GM19193 (cell line): ENCODE results near the gene STX12.

Experiments
- POLR2A ChIP-seq: IDR thresholded peaks from 4 replicates; pipeline ENCODE4 v1.6.1; 2011; ENCODE audit not compliant: insufficient read depth, insufficient read length; ENCODE audit errors: extremely low read depth

The STX12 gene

DNA sequence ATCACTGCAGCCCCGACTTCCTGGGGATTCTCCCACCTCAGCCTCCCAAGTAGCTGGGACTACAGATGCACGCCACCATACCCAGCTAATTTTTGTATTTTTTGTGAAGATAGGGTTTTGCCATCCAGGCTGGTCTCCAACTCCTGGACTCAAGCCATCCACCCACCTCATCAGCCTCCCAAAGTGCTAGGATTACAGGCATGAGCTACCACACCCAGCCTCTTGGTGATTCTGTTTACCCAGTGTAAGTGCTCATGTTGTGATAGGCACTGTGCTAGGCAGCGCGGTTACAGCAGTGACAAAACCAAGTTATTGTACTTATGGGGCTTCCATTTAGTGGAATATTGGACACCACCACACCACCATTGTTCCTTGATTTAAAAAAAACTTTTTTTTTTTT is 9.7 kb upstream of the STX12 start:
- no peak for TF ChIP-seq POLR2A

DNA sequence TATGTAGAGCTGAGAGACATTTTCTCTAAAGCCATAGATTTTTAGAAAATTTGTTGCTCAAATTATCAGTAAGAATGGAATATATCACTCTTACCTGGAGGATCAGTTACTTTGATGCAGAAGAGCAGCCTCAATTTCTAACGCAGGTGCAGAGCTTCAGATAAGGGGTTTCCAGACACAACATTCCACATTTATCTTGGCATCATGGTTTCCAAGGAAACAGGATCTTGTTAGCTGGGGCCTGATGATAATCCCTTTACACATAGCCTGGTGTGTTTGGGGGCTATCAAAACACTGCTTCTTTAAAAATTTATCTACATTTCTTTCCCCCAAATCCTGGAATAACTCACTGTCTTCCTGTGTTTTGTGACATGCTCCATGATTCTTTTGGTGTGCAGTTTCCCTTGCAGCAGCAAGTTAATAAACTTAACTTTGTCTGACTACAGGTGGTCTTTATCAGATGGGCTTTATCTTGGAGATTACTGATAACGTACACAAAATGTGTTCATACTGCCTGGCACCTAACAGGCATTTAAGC is 2.7 kb upstream of the STX12 start:
- no peak for TF ChIP-seq POLR2A

DNA sequence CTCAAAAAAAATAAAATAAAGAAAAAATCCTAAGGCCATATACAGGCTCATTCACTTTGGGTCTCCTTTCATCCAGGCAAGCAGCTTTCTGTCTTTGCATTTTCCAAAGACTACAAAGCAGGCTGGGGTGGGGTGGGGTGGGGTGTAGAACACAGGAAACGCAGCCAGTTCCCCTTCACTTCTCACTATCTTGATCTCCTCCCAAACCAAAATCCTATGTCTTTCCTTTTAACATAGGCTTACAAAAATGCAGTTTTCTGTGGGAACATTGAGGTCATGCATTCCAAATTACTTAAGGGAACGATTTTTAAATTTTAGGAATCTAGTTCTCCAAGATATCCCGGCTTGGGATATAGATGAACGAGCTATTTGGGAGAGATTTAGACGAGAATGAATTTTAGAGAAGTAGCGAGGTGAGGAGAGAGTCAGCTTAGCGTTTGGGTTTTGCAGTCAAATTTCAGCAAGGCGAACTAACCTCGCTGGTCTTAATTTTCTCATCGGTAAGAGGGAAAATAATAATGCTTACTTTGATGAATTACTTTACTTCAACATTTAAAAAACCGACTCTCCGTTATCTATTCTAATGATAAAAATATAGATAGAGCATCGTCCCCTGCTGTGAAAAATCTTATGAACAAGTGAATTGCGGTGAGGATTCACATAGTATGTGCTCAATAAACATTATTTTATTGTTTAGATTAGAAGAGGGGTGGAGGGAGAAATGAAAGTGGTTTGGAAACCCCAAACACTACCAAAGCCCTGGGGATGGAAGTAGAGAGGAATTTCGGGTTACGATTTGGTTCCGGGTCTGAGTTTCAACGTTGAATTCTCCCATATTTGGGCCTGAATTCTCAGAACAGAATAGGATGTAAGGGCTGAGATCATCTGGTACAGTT is 735 bp upstream of the STX12 start:
- TF ChIP-seq POLR2A = no peak

DNA sequence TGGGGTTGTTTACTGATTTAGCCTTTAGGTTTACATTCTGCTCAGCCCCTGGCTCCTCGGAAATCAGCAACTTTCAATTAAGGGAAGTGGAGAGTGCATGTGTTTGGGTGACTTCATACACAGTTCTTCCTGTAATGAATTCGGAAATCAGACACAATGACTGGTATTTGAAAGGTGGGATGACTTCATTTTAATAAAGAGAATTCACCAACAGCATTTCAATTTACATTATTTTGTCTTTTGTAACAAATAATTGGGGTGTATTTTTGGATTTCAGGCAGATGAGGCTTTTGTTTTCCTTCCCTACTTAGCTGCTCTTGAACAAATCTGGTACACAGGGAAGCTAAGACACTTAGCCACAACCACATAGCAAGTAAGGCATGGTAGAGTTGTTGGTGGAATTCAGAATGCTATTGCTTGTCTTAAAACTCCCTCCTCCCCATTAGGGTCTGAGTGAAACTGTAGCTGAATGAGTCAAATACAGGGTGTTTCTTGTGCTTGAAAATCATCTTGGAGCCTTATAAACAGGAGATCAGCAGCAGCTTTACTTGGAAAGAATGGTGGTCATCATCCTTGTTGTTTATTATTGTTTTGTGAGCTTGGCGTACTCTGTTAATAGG is 917 bp downstream of the STX12 start:
- TF ChIP-seq POLR2A = no peak

DNA sequence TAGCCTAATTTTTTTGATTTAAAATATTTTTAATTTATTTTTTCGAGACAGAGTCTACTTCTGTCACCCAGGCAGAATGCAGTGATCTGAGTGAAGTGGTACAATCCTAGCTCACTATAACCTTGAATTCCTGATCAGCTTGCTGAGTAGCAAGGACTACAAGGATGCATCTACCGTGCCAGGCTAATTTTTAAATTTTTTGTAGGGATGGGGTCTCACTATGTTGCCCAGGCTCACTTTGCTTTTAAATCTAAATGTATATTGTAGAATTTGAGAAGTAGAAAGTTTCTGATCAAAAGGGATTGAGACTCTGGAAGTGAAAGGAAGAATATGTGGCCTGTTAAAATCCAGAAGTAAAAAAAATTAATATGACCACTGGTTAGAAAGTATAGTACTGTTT is 1.6 kb downstream of the STX12 start:
- no peak for TF ChIP-seq POLR2A

DNA sequence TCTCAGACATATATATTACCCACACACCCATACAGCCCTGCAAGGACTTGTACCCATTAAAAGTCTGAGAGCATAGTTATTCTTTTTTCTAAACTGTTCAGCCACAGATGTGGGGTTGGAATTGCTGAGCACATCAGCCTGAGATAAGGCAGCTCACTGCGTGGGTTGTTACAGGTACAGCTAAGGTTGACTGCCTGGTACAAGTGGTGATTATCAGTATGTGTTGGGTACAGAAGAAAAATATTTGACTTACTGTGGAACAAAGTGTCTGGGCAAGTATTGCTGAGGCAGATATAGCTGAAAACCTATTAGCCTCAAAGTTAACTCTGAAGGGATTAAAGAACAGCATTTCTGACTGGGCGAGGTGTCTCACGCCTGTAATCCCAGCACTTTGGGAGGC is 5.0 kb downstream of the STX12 start:
- no peak for TF ChIP-seq POLR2A

DNA sequence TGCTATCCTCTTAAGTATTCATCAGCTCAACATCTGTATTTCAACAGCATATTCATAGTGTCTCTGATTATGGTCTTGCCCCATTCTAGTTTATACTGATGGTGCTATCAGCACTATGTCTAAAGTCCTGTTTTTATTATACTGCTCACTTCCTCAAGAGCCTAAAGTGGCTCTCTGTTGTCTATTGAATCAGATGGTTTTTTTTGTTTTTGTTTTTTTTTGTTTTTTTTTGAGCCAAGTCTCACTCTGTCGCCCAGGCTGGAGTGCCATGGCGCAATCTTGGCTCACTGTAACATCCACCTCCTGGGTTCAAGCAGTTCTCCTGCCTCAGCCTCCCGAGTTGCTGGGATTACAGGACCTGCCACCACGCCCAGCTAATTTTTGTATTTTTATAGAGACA is 6.1 kb downstream of the STX12 start:
- TF ChIP-seq POLR2A = no peak

DNA sequence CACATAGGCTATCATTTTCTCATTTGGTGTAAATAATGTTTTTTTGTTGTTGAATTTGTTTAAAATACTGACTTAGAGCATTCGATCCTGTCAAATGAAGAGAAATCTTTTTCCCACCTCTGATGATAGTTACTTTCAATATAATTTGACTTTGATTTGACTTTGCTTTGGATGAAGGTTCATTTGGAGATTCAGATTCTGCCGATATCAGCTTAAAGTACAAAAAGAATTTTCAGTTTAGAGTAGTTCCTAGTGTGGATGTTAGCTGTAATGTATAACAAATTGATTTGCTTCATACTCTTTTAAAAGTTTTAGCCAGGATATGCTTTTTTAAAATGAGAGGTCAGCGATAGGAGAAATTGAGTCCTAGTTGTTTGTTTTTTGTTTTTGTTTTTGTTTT is 9.9 kb downstream of the STX12 start:
- no peak for TF ChIP-seq POLR2A

DNA sequence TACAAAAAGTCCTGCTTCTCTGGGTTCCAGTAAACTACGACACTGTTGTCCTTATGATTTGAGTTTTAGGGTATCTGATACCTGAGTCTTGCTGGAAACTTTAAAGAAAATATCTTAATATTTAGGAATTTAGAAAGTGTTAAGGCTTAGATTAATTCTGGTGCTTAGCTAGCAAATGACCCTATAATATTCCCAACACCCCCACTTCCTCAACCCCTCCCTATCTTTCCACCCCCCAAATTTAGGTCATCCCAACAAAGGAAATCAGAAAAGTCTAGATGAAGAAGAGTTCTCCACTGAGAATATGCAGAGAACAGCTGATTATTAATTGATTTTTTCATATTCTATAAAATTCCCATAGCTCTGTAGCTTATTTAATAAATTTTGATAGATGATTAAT is 11.7 kb downstream of the STX12 start:
- TF ChIP-seq POLR2A = no peak

DNA sequence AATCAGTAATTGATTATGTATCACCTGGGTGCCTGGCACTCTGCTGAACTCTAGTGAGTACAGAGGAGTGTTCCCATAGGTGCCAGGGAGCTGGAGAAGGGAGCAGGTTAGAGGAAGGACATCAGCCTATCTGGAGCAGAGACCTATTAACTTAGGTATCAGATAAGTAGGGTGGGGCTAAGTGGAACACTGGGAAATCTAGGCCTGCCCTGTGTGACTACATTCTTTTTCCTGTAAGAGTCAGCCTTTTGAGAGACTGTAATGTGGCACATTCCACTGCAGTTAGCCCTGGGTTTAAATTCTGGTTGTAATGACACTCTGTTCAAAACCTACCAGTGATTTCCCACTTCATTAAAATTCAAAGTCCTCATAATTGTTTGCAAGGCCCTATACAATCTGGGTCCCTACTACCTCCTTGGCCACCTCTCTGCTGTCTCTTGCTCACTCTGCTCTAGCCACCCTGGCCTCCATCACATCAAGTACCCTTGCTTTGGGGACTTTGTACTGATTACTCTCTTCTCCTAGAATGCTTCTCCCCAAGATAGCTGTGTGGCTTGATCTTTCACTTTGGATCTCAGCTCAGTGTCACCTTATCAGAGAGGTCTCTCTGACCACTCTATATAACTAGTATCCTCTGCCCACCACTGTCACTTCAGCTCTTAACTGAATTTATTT is 12.9 kb downstream of the STX12 start:
- no peak for TF ChIP-seq POLR2A

DNA sequence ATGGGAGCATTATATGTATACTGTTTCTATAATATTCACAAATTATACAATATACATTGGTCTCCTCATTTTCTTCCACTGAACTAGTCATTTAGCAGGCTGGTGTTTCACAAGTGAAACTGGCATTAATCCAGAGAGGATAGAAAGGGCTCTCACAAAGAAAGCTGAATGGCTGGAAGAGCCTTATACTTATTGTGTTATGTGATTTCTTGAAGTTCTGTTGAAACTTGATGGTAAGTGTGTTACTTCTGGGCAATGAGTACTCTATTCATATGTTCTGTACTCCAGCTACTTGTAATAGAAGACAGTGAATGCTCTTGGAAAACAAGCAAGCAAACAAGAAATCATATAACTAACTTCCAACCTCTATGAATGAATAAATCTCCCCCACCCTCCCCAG is 14.9 kb downstream of the STX12 start:
- no peak for TF ChIP-seq POLR2A

DNA sequence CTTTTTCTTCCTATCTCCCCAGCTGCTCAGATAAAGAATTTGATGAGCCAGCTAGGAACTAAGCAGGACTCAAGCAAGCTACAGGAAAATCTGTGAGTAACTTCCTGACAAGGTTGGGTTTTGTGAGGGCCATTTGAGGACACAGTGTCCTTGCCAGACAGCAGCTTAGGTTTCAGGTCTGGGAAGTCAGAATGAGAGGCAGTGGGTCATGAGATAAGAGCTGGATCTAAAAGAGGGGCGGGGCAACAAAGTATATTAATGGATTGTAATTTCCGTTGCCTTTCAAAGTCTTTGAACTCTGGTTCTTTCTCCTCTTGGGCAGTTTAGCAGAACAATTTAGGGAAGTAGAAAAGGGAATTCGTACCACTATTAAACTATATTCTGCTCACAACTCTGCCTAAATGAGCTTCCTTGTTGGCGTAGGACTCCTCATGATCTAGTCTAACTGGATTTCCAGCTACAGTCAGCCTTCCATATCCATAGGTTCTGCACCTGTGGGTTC is 16.6 kb downstream of the STX12 start:
- no peak for TF ChIP-seq POLR2A

DNA sequence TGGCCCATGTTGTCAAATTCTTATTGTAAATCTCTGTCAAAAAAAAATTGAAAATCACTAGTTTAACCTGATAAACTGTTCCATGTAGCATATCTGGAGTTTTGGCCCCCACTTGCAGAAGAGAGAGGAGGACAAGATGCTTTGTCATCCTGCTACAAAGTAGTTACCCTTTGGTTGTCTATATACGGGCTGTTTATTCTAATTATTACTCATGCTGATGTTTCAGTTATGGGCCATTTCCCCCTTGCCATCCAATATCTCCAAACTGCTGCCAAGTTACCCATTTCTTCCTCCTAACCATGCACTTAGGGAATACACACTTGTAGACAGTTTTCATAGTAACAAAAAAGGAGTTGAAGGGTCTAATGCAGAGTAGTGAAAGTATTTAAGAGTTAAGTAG is 22.6 kb downstream of the STX12 start:
- TF ChIP-seq POLR2A = no peak

DNA sequence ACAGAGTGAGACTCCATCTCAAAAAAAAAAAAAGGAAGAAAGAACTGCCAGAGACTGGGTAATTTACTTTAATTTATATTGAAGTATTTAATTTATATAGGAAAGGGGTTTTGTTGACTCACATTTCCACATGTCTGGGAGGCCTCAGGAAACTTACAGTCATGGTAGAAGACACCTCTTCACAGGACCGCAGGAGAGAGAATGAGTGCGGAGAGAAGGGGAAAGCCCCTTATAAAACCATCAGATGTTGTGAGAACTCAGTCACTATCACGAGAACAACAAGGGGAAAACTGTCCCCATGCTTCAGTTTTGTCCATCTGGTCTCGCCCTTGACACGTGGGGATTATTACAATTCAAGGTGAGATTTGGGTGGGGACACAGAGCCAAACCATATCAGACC is 31.8 kb downstream of the STX12 start:
- TF ChIP-seq POLR2A = no peak

DNA sequence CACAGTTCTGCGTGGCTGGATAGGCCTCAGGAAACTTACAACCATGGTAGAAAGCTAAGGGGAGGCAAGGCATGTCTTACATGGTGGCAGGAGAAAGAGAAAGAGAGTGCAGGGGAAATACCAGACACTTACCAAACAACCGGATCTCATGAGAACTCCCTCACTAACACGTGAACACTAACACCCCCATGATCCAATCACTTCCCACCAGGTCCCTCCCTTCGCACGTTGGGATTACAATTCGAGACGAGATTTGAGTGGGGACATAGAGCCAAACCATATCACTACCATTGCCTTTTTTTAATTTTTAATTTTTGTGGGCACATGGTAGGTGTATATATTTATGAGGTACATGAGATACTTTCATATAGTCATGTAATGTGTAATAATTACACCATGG is 33.7 kb downstream of the STX12 start:
- no peak for TF ChIP-seq POLR2A
